CD8-positive, alpha-beta memory T cell (primary cell): ENCODE data around the gene MACIR. TPM values are rescaled to one million over a fixed set of nuclear protein-coding genes. Genes with fewer than 3 reads are reported as not detected.

ENCODE experiments used
- CTCF ChIA-PET: fragments of 350-600 bp; sonication (Branson Sonifier 250); formaldehyde crosslinking; loops from one replicate; lab custom pipeline; 2021; ENCODE audit warnings: antibody characterized with exemption; lab: Charles Lee
- POLR2A ChIA-PET: fragments of 350-600 bp; sonication (Branson Sonifier 250); formaldehyde crosslinking; loops from one replicate; lab custom pipeline; 2021; ENCODE audit warnings: antibody characterized with exemption; lab: Charles Lee
- DNase-seq, 5 donors: peaks; one replicate each; pipeline versions ENCODE4 v3.0.0 to v3.0.0-alpha.2; 2020 to 2022; ENCODE audit warnings: mixed read lengths in 1 of 5
- H3K27ac ChIP-seq: one replicate; pipeline ENCODE4 v1.7.0; 2013; ENCODE audit warnings: low read depth, mild to moderate bottlenecking, low read length, moderate library complexity
- H3K27me3 ChIP-seq: 2 replicates; pipeline ENCODE4 v1.7.0; 2013; ENCODE audit warnings: low read length, mild to moderate bottlenecking; ENCODE audit not compliant: insufficient read depth, poor library complexity, severe bottlenecking
- H3K36me3 ChIP-seq: 2 replicates; pipeline ENCODE4 v1.7.0; 2013; ENCODE audit warnings: mild to moderate bottlenecking, low read length, moderate library complexity; ENCODE audit not compliant: insufficient read depth
- H3K4me1 ChIP-seq: 2 replicates; pipeline ENCODE4 v1.7.0; 2013; ENCODE audit warnings: mild to moderate bottlenecking, low read length, moderate library complexity; ENCODE audit not compliant: insufficient read depth
- H3K4me3 ChIP-seq: 2 replicates; pipeline ENCODE4 v1.7.0; 2013; ENCODE audit warnings: mild to moderate bottlenecking, low read length
- H3K9me3 ChIP-seq: 2 replicates; pipeline ENCODE4 v1.7.0; 2013; ENCODE audit warnings: mild to moderate bottlenecking, low read length
- H3K27ac Mint-ChIP-seq, 8 donors: one replicate each; pipeline ENCODE4 v1.8.0; 2020 to 2021; ENCODE audit warnings: mixed read lengths in 8 of 8, mild to moderate bottlenecking in 6 of 8, inconsistent platforms in 3 of 8, moderate library complexity in 3 of 8
- H3K27me3 Mint-ChIP-seq, 2 donors: one replicate each; pipeline ENCODE4 v1.8.0; 2020 to 2021; ENCODE audit warnings: mixed read lengths in 2 of 2, mild to moderate bottlenecking in 1 of 2, moderate library complexity in 1 of 2
- H3K36me3 Mint-ChIP-seq, 3 donors: one replicate each; pipeline ENCODE4 v1.8.0; 2020 to 2021; ENCODE audit warnings: mixed read lengths in 3 of 3, inconsistent platforms in 1 of 3, mild to moderate bottlenecking in 1 of 3
- H3K4me1 Mint-ChIP-seq, 3 donors: one replicate each; pipeline ENCODE4 v1.8.0; 2020 to 2021; ENCODE audit warnings: mixed read lengths in 3 of 3, inconsistent platforms in 1 of 3, mild to moderate bottlenecking in 1 of 3
- H3K4me3 Mint-ChIP-seq, 7 donors: one replicate each; pipeline ENCODE4 v1.8.0; 2020 to 2021; ENCODE audit warnings: mixed read lengths in 7 of 7, mild to moderate bottlenecking in 6 of 7, moderate library complexity in 4 of 7, inconsistent platforms in 2 of 7
- H3K9me3 Mint-ChIP-seq, 5 donors: one replicate each; pipeline ENCODE4 v1.8.0; 2020 to 2022; ENCODE audit warnings: mixed read lengths in 5 of 5, mild to moderate bottlenecking in 3 of 5, moderate library complexity in 2 of 5, inconsistent platforms in 1 of 5
- polyA plus RNA-seq: library from polyadenylated mRNA; unstranded; fragments of 300-500 nt; fragmentation: Illumina TruSeq; gene quantifications from one replicate; pipeline ENCODE4 v1.2.3, GENCODE V29; 2021
- total RNA-seq, 2 experiments: library from RNA; stranded (reverse); gene quantifications; one replicate each; pipeline ENCODE4 v1.2.3, GENCODE V29; 2021

Gene MACIR
- total and polyA plus RNA-seq, 3 experiments from 2014 or later, result 2.8 to 10.5 (median 9.9) TPM

DNA sequence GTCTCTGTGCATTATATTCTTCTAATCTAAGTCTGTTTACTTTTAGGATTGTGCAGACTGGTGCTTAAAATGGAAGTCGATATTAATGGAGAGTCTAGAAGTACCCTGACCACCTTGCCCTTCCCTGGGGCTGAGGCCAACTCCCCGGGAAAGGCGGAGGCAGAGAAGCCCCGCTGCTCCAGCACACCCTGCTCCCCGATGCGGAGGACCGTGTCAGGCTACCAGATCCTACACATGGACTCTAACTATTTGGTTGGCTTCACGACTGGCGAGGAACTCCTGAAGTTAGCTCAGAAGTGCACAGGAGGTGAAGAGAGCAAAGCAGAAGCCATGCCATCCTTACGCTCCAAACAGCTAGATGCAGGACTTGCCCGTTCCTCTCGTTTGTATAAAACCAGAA lies 17.3 kb downstream of the MACIR start:
- H3K4me3 Mint-ChIP-seq, result no peak overlapping the region
- H3K27ac ChIP-seq, result no peak overlapping the region
- DNase-seq, result no peak
- CTCF ChIA-PET, result no interaction called here
- no peaks in the 10 kb centered on the region for H3K36me3 ChIP-seq
- H3K9me3 Mint-ChIP-seq, result no peaks in the 10 kb centered on the region
- POLR2A ChIA-PET, result no interaction called here
- no peaks in the 10 kb centered on the region for H3K27me3 Mint-ChIP-seq
- H3K4me1 Mint-ChIP-seq, result peaks cover 6 to 13% (median 12%) of the 10 kb centered on the region in 3 donors
- H3K36me3 Mint-ChIP-seq, result peaks cover 5 to 15% (median 10%) of the 10 kb centered on the region in 3 donors
- no peaks in the 10 kb centered on the region for H3K9me3 ChIP-seq
- no peaks in the 10 kb centered on the region for H3K27me3 ChIP-seq
- no peak overlapping the region for H3K4me3 ChIP-seq
- H3K4me1 ChIP-seq, result no peaks in the 10 kb centered on the region
- peak overlapping the region in 1 of 8 donors; percentile 71 for H3K27ac Mint-ChIP-seq

DNA sequence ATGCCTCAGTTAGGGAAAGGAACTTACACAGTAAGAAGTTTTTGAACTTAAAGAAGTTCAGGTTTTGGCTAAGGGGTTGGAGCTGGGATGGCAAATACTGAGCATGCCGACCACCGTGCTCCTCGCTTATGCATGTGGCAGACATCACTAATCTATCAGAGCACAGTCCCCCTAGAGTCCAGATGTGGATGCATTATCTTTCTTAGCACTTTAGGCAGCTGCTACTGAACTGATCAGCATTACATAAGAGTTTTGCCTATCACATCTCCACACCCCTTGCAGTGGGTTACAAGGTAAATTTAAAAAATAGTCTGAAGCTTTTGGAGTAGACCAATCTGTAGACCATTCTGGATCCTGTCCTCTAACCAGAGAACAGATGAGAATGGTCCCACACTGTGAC lies 22.4 kb downstream of the MACIR start:
- Histone ChIP-seq H3K36me3 (no peaks in the 10 kb centered on the region), H3K4me3 (no peak overlapping the region), H3K4me1 (no peaks in the 10 kb centered on the region), H3K27me3 (no peaks in the 10 kb centered on the region), H3K9me3 (no peaks in the 10 kb centered on the region), H3K27ac (no peak overlapping the region)
- no peak for DNase-seq
- H3K4me1 Mint-ChIP-seq, result no peaks in the 10 kb centered on the region
- ChIA-PET POLR2A (no interaction called here), CTCF (interaction anchor here (0.9 kb wide), 1 partner anchor 8 kb away, joined by 3 read pairs; no protein-coding TSS in a partner anchor)
- peaks cover 2 to 9% (median 8%) of the 10 kb centered on the region in 3 donors for H3K36me3 Mint-ChIP-seq
- no peaks in the 10 kb centered on the region for H3K9me3 Mint-ChIP-seq
- no peak overlapping the region for H3K4me3 Mint-ChIP-seq
- no peaks in the 10 kb centered on the region for H3K27me3 Mint-ChIP-seq
- H3K27ac Mint-ChIP-seq, result no peak overlapping the region

DNA sequence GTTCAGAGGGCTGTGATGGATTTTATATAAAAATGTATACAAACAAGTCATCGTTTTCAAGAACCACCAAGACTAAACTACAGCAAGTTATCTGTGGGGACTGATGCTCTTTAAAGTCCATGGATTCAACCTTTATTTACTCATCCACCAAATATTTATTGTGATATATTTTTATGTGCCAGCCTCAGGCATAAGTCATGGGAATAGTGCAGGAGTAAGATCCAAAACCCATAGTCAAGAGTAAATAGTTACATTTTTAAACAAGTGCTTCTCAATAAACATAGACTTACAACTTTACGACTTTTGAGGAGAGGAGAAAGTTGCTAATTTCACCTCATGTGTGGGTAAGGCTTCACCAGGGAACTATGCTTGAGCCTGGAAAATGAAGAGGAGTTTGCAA lies 24.6 kb downstream of the MACIR start:
- Histone ChIP-seq H3K27ac (no peak overlapping the region), H3K27me3 (no peaks in the 10 kb centered on the region), H3K4me1 (no peaks in the 10 kb centered on the region), H3K36me3 (no peaks in the 10 kb centered on the region), H3K9me3 (no peaks in the 10 kb centered on the region), H3K4me3 (no peak overlapping the region)
- Mint-ChIP-seq H3K9me3 (no peaks in the 10 kb centered on the region), H3K27ac (no peak overlapping the region), H3K4me1 (no peaks in the 10 kb centered on the region), H3K36me3 (peaks cover 0 to 4% (median 0%) of the 10 kb centered on the region in 3 donors), H3K4me3 (no peak overlapping the region), H3K27me3 (no peaks in the 10 kb centered on the region)
- POLR2A ChIA-PET, result no interaction called here
- CTCF ChIA-PET, result no interaction called here
- no peak for DNase-seq

DNA sequence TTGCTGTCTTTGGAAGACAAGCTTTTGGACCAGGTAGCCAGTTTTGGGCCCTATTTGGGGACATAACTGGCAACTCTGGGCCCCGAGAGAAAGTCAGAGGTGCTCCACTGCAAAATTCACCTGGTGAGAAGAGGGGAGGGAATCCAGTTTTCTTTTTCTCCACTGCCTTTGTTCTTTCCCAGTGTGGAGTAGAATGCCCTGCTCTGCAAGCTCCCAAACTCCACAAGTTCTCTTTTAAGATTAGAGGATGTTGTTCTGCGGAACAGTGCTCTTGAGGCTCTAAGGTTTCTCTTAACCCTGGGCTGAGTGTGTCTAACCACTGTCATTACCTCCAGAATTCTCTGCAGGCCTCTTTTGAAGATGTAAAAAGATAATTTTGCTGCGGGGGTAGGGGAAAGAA lies 25.3 kb downstream of the MACIR start:
- no peaks in the 10 kb centered on the region for H3K9me3 Mint-ChIP-seq
- H3K4me3 Mint-ChIP-seq, result no peak overlapping the region
- H3K27me3 Mint-ChIP-seq, result no peaks in the 10 kb centered on the region
- ChIA-PET CTCF (no interaction called here), POLR2A (no interaction called here)
- H3K27ac Mint-ChIP-seq, result no peak overlapping the region
- no peak for DNase-seq
- no peaks in the 10 kb centered on the region for H3K4me1 Mint-ChIP-seq
- Histone ChIP-seq H3K36me3 (no peaks in the 10 kb centered on the region), H3K9me3 (no peaks in the 10 kb centered on the region), H3K27me3 (no peaks in the 10 kb centered on the region), H3K4me1 (no peaks in the 10 kb centered on the region), H3K27ac (no peak overlapping the region), H3K4me3 (no peak overlapping the region)
- peaks cover 0 to 4% (median 0%) of the 10 kb centered on the region in 3 donors for H3K36me3 Mint-ChIP-seq

DNA sequence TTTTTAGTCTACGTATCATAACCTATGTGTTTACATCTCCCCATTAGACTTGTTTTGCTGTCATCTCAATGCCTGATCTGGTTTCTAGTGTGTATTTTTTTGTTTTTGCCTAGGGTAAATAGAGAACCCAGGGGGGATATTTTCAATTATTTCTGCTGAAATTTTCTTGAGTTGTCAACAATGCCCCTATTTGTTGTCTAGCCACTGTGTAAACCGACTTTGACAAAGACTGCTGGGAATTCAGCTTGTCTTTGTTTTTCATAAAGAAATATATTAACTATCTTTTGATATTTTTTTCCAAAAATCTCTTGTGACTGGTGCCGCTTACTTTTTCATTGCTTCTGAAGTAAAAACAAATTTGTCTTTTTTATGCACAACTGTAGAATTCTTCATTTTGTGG lies 28.1 kb downstream of the MACIR start:
- no peak overlapping the region for H3K4me3 Mint-ChIP-seq
- Histone ChIP-seq H3K27me3 (no peaks in the 10 kb centered on the region), H3K4me1 (no peaks in the 10 kb centered on the region), H3K9me3 (no peaks in the 10 kb centered on the region), H3K36me3 (no peaks in the 10 kb centered on the region), H3K4me3 (no peak overlapping the region), H3K27ac (no peak overlapping the region)
- no peak overlapping the region for H3K27ac Mint-ChIP-seq
- DNase-seq, result no peak
- no peaks in the 10 kb centered on the region for H3K27me3 Mint-ChIP-seq
- ChIA-PET CTCF (interaction anchor here (1.8 kb wide), 1 partner anchor 12 kb away, joined by 5 read pairs; no protein-coding TSS in a partner anchor), POLR2A (no interaction called here)
- no peaks in the 10 kb centered on the region for H3K36me3 Mint-ChIP-seq
- no peaks in the 10 kb centered on the region for H3K9me3 Mint-ChIP-seq
- H3K4me1 Mint-ChIP-seq, result no peaks in the 10 kb centered on the region

DNA sequence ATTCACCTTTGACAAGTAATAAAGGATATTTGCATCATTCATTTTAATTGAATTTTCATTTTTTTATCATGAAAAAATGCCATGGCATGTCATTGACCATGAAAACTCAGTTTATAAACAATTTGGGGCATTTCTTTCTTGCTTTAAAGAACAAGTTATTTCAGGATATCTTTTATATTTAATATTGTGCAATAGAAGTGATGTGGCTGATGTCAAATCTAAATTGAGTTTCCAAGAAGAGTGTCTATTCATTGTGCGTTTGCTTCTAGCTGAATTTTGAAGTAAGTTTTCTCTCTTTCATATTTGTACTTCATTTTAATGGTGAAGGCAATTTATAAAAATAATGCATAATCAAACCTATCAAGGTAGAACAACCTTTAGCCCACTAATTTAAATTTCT lies 30.5 kb downstream of the MACIR start:
- H3K4me1 ChIP-seq, result no peaks in the 10 kb centered on the region
- Mint-ChIP-seq H3K9me3 (no peaks in the 10 kb centered on the region), H3K36me3 (no peaks in the 10 kb centered on the region), H3K4me1 (no peaks in the 10 kb centered on the region), H3K27ac (no peak overlapping the region), H3K4me3 (no peak overlapping the region), H3K27me3 (no peaks in the 10 kb centered on the region)
- no peak overlapping the region for H3K27ac ChIP-seq
- CTCF ChIA-PET, result no interaction called here
- no peak overlapping the region for H3K4me3 ChIP-seq
- H3K9me3 ChIP-seq, result no peaks in the 10 kb centered on the region
- H3K27me3 ChIP-seq, result no peaks in the 10 kb centered on the region
- DNase-seq, result no peak
- H3K36me3 ChIP-seq, result no peaks in the 10 kb centered on the region
- POLR2A ChIA-PET, result no interaction called here

DNA sequence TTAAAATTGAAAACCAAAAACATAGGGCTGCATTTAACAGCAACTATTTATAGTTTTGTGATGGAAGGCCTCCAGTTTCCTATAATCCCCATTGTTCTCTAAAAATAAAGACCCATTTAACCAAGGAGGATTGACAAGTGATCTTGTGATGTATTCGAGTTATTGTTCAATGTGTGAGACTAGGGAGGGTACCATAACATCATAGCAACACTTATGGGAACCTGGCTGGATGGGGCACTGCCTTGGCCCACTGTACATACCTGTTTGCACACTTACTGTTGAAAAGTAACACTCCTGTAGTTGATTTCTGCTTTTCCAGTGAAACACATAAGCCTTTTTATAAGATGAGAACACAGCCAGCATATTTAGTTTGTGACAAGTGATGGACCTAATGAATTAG lies 32.3 kb downstream of the MACIR start:
- H3K27me3 ChIP-seq, result no peaks in the 10 kb centered on the region
- ChIA-PET POLR2A (no interaction called here), CTCF (no interaction called here)
- H3K4me3 ChIP-seq, result no peak overlapping the region
- no peak overlapping the region for H3K4me3 Mint-ChIP-seq
- no peaks in the 10 kb centered on the region for H3K36me3 Mint-ChIP-seq
- no peaks in the 10 kb centered on the region for H3K9me3 ChIP-seq
- no peaks in the 10 kb centered on the region for H3K27me3 Mint-ChIP-seq
- no peak overlapping the region for H3K27ac ChIP-seq
- DNase-seq, result no peak
- no peaks in the 10 kb centered on the region for H3K9me3 Mint-ChIP-seq
- no peaks in the 10 kb centered on the region for H3K4me1 ChIP-seq
- H3K4me1 Mint-ChIP-seq, result no peaks in the 10 kb centered on the region
- H3K36me3 ChIP-seq, result no peaks in the 10 kb centered on the region
- H3K27ac Mint-ChIP-seq, result no peak overlapping the region

DNA sequence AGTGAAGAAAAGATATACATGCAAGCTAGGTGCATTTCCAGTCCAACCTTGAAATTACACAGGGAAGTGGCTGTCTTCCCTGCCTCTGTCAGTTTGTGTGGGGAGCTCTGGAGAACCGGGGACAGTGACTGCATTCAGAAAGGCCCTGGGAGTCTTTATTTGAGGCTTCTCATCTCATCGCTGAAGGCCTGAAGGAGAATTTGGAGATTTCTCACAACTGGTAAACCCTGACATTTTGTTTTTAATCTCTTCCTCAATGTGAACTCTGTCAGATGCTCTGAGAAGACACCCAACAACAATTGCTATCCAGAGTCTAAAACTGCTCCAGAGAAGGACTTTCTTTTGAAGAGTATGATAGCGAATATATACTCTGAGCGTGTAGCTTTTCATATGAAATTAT lies 33.0 kb downstream of the MACIR start:
- Mint-ChIP-seq H3K27ac (no peak overlapping the region), H3K36me3 (no peaks in the 10 kb centered on the region), H3K4me3 (no peak overlapping the region), H3K27me3 (no peaks in the 10 kb centered on the region), H3K9me3 (no peaks in the 10 kb centered on the region), H3K4me1 (no peaks in the 10 kb centered on the region)
- H3K27ac ChIP-seq, result no peak overlapping the region
- H3K4me3 ChIP-seq, result no peak overlapping the region
- no peak for DNase-seq
- no peaks in the 10 kb centered on the region for H3K4me1 ChIP-seq
- ChIA-PET CTCF (no interaction called here), POLR2A (no interaction called here)
- no peaks in the 10 kb centered on the region for H3K27me3 ChIP-seq
- H3K9me3 ChIP-seq, result no peaks in the 10 kb centered on the region
- H3K36me3 ChIP-seq, result no peaks in the 10 kb centered on the region

DNA sequence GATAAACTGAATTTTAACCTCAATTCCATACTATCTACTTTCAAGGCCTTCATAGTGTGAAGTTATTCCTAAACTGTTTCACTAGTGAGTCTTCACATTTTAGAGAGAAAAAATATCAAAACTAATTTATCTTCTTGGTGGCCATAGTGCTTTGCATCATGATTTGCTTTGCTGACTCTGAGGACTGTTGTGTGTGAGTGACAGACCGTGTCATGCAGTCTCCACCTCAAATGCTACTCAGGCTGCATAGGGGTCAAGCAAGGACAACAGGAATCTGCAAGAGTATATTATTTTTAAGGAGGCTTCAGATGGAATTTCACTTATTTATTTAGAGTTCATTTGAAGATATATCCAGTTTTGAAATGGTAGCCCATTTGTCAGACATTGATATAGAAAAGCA lies 34.5 kb downstream of the MACIR start:
- no peaks in the 10 kb centered on the region for H3K36me3 ChIP-seq
- H3K27ac ChIP-seq, result no peak overlapping the region
- Mint-ChIP-seq H3K27ac (no peak overlapping the region), H3K9me3 (no peaks in the 10 kb centered on the region), H3K36me3 (no peaks in the 10 kb centered on the region), H3K27me3 (peaks cover 0 to 3% of the 10 kb centered on the region in 2 donors), H3K4me3 (no peak overlapping the region), H3K4me1 (no peaks in the 10 kb centered on the region)
- ChIA-PET CTCF (no interaction called here), POLR2A (no interaction called here)
- H3K4me1 ChIP-seq, result no peaks in the 10 kb centered on the region
- H3K27me3 ChIP-seq, result no peaks in the 10 kb centered on the region
- no peak overlapping the region for H3K4me3 ChIP-seq
- no peak for DNase-seq
- H3K9me3 ChIP-seq, result no peaks in the 10 kb centered on the region
